GM12872 (cell line): ENCODE measurements around the gene ZNF85.

Experiments used
- CTCF ChIP-seq: IDR thresholded peaks from 3 replicates; pipeline ENCODE4 v1.5.1; 2011; ENCODE audit warnings: low read depth, mild to moderate bottlenecking, low read length, moderate library complexity; ENCODE audit not compliant: insufficient read depth

The ZNF85 gene

DNA sequence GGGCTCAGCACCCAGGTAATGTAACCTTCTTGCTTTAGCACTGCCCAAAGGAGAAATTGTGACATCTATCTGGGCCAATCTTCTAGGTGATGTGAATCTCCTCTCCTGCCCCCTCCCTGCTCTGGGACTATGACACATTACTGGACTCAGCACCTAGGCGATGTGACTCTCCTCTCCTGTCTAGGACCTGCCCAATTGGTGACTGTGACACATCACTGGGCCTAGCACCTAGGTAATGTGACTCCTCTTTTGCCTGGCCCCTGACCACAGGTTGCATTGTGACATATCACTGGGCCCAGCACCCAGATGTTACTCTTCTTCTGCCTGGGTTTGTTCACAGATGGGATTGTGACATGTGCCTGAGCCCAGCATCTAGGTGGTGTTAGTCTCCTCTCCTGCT, 45.0 kb downstream of the ZNF85 start:
- TF ChIP-seq CTCF, result no peak

GRCh38 chr19:20969498-20969897, 46.4 kb downstream of the ZNF85 start:
- no peak for TF ChIP-seq CTCF

DNA sequence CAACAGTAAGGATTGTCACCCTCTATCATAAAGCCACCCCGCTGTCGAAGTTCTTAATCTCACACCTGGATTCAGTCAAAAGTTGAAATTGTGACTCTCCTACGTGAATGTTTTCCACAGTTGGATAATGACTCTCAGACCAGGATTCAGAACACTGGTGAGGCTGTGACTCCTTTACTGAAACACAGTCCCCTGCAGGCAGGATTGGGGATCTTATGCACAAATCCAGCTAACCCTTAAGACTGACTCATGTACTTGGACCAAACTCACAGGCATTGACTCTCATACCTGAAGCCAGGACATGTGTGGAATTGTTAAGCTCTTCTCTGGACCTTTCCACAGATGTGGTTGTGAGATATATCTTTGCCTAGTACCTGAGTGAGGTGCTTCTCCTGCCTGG, 46.8 kb downstream of the ZNF85 start:
- TF ChIP-seq CTCF, result no peak

GRCh38 chr19:20999731-21000352, 76.8 kb downstream of the ZNF85 start:
- no peak for TF ChIP-seq CTCF
